HG03175 (cell line): ENCODE measurements around the gene KBTBD13.
"Not testable (repeated sequence)": the region's sequence is repeated elsewhere in the genome, so short reads cannot be mapped to it uniquely, and the experiment has no call there.

ENCODE experiments used
- ATAC-seq: cut with Tn5 transposase; IDR thresholded peaks from one replicate; pipeline ENCODE4 v1.9.1; 2021; ENCODE audit warnings: mild to moderate bottlenecking, moderate library complexity; ENCODE audit not compliant: unreplicated experiment

The KBTBD13 gene

DNA sequence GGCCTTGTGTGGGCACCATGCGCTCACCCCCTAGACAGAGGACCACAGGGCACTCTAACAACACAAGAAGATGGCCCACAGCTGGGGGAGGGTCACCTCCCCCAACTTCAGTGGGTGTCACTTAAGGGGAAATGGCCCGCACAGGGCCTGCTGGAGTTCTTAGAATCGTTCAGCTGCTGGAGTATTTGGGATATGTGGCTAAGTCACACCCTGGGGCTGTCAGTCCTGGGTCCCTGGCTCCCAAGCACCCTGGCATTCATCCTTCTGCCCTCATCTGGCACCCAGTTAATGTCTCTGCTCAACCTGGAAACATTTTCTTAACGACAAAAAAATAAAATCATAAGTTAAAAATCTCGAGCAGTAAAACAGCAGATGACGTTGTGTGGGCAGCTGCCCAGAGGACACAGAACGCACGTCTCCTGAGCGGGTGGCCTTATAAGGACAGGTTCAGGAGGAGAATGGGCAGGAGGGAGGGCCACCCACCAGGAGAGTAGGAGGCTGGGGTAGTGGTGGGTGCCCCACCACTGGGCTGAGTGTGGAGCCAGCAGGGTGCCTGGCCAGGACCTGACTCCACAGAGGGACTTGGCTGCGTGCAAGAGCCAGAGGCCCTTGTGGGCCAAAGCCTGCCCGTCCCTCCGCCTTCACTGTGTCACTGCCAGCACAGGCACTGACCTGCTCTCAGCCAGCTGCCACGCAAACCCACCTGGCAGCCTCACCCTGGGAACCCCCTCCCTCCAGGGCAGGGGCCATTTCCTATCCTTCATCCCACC, 11.5 kb downstream of the KBTBD13 start:
- ATAC-seq, result no peak

DNA sequence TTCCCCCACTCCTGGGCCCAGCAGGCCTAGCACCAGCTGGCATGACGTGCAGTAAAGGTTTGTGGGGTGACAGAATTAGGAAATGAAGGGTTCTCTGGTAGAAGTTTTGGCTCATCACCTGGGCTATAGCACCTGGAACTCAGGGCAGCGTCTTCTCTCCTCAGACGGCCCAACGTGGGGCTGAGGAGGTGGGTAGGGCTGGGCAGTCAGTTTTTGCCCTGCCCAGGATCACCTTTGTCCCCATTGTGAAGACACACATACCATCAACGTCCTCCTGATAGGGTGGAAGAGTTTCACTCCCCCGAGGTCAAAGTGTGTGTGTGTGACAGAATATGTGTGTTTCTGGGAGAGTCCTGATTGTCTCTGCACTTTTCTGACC, 12.1 kb downstream of the KBTBD13 start:
- ATAC-seq, result no peak

- no peak for ATAC-seq
These were observed 12.8 kb downstream of the KBTBD13 start for GRCh38 chr15:65089206-65089824.

DNA sequence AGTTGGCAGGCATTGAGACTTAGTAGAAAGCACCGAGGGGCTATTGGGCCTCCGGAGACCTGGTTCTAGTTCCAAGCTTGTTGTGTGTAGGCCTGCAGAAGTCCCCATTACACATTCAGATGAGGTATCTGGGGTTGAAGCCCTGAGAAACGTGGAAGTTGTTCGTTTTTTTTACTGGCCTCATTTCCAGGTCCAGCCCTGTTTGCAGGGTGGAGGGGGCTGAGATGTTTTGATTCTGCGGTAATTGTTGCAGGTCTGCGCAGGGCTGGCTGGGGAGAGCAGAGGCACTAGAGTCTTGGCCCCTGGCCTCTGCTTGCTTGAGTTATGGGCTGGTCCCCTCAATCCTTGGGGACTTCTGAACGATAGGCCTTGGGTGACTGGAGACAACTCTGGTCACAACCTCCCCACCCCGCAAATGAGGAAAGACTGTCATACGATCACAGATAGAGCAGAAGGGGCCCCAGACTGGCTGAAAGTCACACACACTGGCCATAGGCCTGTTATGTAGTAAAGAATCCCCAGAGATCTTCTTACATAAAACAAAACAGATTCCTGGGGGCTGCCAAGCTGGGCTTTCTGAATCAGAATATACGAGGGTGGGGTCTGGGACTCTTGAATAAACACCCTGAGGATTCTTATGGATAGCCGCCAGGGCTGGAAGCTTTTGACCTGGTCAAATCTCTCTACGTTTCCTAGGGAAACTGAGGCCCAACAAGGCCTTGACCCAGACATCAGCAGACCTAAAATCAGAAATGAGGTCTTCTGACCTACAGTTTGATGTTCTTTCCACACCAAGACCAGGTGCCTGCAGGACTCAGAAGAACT, 15.6 kb downstream of the KBTBD13 start:
- ATAC-seq, result no peak

GRCh38 chr15:65092911-65093792, 16.6 kb downstream of the KBTBD13 start:
- ATAC-seq, result no peak

GRCh38 chr15:65093793-65094170, 17.2 kb downstream of the KBTBD13 start:
- ATAC-seq, result not testable (repeated sequence)

DNA sequence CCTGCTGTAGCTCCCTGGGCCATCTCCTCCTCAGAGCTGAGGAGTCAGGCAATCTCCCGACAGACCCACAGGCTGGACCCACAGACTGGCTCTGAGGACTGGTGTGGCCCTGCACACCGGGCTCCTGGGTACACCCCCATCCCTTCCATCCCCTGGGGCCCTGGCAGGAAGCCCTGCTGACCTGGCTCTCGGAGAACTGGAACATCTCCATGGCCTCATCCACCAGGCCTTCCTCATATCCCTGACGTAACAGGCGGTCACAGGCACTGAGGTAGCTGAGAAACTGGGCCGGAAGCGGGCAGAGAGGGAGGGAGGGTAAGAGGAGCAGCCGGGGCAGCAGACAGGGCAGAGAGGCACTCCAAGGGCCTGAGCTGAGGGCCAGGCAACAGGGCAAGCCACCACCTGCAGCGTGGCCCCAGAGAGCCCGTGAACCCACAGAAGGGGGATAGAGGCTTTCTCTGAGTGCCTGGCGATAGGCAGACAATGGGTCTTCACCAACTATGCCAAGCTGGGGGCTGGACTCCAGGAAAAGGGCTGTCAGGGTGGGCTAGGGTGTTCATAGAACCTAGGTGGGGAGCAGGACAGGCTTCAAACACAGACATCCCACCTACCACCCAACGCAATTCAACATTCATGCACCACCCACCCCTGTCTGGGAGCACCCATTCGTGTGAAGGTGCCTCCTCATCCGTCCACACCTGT, 17.9 kb downstream of the KBTBD13 start:
- no peak for ATAC-seq

- ATAC-seq, result no peak
These were observed 18.6 kb downstream of the KBTBD13 start for GRCh38 chr15:65095011-65095746.

DNA sequence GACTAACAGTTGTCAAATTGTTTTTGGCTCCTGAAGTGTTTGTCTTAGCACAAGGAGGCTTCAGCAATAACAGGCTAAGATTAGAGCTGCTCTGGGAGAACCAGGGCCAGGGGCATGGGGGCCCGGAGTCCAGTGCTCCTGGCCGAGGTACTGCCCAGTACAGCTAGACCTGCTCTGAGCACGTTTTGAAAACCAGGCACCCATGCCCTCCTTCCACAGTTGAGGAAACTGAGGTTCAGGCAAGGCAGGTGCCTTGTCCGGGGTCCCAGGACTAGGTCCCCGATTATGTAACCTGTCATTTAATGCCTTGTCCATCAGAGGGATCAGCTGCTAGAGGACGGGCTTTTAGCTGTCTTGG, 19.2 kb downstream of the KBTBD13 start:
- no peak for ATAC-seq

DNA sequence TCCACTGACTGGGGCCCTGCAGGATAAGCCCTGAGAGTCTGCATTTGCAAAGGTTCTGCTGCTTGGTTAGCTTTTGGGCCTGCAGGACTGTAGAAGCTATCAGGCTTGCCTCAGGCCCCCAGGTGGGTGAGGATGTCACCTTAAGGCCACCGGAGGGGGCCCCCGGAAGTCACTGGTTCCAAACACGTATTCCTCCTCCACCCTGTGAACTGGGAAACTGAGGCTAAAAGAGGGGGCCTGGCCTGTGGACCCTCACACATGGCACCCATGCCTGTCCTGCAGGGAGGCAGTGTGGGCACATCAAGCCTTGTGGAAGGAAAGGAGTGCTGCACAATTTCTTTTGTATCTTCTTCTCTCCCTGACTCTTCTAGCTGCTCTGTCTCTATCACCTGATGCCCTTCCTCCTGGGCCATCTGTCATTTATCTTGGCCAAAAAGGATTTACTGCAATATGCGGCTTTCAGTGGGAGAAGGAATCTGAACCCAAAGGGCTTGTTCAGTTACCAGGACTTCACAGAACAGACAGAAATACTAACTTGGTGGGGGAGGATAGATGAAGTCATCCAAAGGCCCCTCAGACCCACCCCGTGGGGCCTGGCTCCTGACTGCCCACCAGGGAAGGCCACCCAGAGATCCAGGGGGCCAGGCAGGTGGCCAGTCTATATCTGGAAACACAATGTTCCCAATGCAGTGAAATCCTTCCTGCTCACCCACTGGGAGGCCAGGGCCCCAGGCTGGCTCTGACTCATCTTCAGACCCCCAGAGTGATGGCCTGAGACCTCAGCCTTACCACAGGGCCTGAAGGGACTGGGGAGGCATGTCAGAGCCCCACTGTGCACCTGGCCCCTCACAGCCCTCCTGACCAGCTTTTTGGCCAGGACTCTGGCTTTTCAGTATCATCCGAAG, 20.2 kb downstream of the KBTBD13 start:
- ATAC-seq, result no peak

GRCh38 chr15:65097651-65098263, 21.2 kb downstream of the KBTBD13 start:
- ATAC-seq, result no peak

DNA sequence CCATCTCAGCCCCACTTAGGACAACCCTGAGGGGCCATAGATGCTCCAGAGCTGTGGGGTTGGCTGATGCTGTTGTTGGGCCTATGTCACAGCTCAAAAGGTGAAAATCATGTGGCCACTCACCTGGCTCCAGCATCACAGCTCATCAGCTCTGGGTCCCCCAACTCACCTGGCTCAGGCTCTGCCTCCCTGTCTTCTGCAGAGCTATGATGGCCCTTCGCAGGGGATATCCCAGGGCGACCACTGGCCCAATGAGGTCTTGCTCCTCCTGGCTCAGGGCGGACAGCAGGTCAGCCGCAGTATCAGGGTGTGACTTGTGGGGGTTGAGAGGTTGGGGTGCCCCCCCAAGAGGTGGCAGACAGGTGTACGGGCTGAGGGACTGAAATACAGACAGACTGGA, 22.8 kb downstream of the KBTBD13 start:
- no peak for ATAC-seq

GRCh38 chr15:65099801-65100200, 23.3 kb downstream of the KBTBD13 start:
- not testable (repeated sequence) for ATAC-seq

GRCh38 chr15:65100442-65100841, 23.9 kb downstream of the KBTBD13 start:
- ATAC-seq, result no peak

DNA sequence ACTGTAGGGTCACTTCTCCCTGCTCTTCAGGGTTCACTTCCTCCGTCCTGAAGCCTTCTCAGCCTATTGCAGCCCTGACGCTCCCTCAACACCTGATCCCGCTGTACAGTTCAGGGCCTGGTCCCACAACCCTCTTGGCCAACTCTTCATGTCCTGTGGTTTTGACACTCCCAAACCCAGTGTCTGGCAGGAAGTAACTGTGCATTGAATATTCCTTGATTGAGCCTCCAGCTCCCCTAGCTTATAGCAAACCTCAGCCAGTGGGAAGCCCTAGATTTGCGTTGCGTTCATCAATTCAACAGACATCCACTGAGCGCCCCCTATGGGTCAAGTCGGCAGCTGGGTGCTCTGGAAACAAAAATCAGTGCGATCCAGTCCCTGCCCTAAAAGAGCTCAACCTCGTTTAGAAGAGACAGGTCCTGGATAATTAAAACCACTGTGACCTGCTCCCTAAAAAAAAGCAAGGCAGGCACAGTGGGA, 24.9 kb downstream of the KBTBD13 start:
- no peak for ATAC-seq

DNA sequence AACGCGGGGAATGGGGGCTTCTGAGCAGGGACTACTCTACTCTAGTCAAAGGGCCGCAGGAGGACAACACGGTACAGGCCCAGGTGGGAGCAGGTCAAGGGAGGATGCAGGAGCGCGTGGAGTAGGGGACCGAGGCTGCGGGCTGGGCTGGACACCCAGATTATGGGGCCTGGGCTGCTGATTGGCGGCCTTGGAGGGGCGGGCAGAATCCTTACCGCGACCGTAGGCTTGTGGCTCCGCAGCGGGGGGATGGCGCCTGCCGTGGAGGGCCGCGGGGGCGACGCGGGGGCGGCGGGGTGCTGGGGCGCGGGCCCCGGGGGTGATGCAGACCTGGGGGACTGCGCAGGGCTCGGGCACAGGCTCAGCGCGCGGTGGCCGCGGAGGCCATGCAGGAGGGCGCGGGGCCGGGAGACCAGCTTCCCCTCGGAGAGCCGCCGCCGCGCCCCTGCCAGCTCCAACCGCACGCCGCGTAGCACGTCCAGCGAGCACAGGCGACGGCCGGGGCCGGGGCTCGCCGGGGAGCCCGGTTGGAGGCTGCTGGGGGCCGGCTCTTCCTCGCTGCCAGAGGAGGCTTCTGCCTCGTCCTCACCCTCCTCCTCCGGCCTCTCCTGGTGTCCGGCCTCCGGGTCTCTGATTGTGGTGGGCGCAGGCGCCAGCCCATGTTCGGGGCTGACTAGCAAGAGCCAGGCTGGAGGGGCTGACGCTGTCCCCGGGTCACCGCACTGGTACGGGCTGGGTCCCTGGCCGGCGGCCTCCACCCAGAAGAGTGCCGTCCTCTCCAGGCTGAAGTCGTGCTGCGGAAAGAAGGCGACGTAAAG, 25.6 kb downstream of the KBTBD13 start:
- no peak for ATAC-seq

DNA sequence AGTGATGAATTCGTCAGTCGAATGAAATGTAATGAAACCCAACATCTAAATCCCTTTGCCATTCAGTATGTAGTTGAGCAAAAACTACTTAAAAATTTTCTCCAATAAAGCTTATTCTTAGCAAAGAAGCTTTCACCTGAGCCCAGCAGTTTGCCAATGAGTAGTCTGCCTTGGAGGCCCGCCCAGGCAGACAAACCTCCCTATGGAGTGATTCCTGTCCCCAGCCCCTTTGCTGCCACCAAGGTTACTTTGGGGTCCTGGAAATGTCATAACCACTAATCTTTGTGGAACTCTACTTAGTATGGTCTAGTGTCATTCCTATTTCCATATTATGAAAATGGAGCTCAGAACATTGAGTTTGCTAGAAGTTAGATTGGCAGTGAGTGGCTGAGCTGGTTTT, 26.4 kb downstream of the KBTBD13 start:
- no peak for ATAC-seq
